ENCODE data around the gene LYZL1.
"Not testable (repeated sequence)": the region's sequence is repeated elsewhere in the genome, so short reads cannot be mapped to it uniquely, and the experiment has no call there.

The LYZL1 gene

GRCh38 chr10:29288906-29289305 is at the start of gene LYZL1:
Gene LYZL1, plus strand, starts transcription at chr10:29289070. Its CDS starts 2,798 bp downstream, at chr10:29291868.
- not testable (repeated sequence) for H3K36me3 Mint-ChIP-seq; H3K4me3 Mint-ChIP-seq; H3K9me3 Mint-ChIP-seq (ENCODE audit: low read depth); H3K27ac Mint-ChIP-seq; H3K4me1 Mint-ChIP-seq (ENCODE audit: low read depth)
- peaks cover 15% of the 10 kb centered on the region for H3K27me3 Mint-ChIP-seq

- H3K27me3 Mint-ChIP-seq = peaks cover 5% of the 10 kb centered on the region
- H3K4me1 Mint-ChIP-seq (ENCODE audit: low read depth) = no peaks in the 10 kb centered on the region
- no peak overlapping the region for H3K4me3 Mint-ChIP-seq
- no peak overlapping the region for H3K27ac Mint-ChIP-seq
- H3K9me3 Mint-ChIP-seq (ENCODE audit: low read depth) = no peaks in the 10 kb centered on the region
- H3K36me3 Mint-ChIP-seq = no peaks in the 10 kb centered on the region
Measured at GRCh38 chr10:29239569-29240472, 49.0 kb upstream of the LYZL1 start.

GRCh38 chr10:29240986-29241660 is 47.7 kb upstream of the LYZL1 start:
- no peaks in the 10 kb centered on the region for H3K9me3 Mint-ChIP-seq (ENCODE audit: low read depth)
- no peak overlapping the region for H3K4me3 Mint-ChIP-seq

GRCh38 chr10:29241925-29242324 is 46.9 kb upstream of the LYZL1 start:
- no peaks in the 10 kb centered on the region for H3K9me3 Mint-ChIP-seq (ENCODE audit: low read depth)
- no peak overlapping the region for H3K27ac Mint-ChIP-seq
- H3K4me3 Mint-ChIP-seq = no peak overlapping the region
- peaks cover 7% of the 10 kb centered on the region for H3K27me3 Mint-ChIP-seq
- H3K36me3 Mint-ChIP-seq = no peaks in the 10 kb centered on the region
- H3K4me1 Mint-ChIP-seq (ENCODE audit: low read depth) = no peaks in the 10 kb centered on the region

More at GRCh38 chr10:29240986-29241660, 47.7 kb upstream of the LYZL1 start:
- Mint-ChIP-seq H3K36me3 (no peaks in the 10 kb centered on the region), H3K27ac (no peak overlapping the region), H3K4me1 (ENCODE audit: low read depth) (no peaks in the 10 kb centered on the region), H3K27me3 (peaks cover 5% of the 10 kb centered on the region)

- Mint-ChIP-seq H3K27me3 (peaks cover 6% of the 10 kb centered on the region), H3K4me1 (ENCODE audit: low read depth) (no peaks in the 10 kb centered on the region), H3K9me3 (ENCODE audit: low read depth) (no peaks in the 10 kb centered on the region), H3K36me3 (no peaks in the 10 kb centered on the region), H3K27ac (no peak overlapping the region), H3K4me3 (no peak overlapping the region)
Measured at GRCh38 chr10:29243066-29243465, 45.8 kb upstream of the LYZL1 start.

DNA sequence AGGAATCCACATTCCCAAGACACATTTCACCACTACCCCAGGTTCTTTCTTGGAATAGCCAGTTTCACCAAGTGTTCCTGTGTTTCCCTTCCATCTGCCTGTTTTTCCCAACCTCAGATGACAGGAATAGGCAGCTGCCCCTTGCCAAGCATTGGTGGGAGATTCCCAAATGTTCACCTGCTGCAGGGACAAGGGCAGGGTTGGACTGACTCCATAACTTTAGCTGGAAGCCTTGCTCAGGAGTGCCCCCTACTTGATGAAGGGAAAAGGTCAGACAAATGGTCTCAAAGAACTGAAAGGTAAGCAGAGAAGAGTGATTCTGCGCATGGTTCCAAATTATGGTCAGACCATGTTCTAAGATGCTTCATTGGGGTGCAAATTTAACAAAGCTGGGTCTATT is 45.1 kb upstream of the LYZL1 start:
- Mint-ChIP-seq H3K27ac (no peak overlapping the region), H3K4me3 (no peak overlapping the region)

GRCh38 chr10:29244978-29245377 is 43.9 kb upstream of the LYZL1 start:
- Mint-ChIP-seq H3K27ac (no peak overlapping the region), H3K4me3 (no peak overlapping the region), H3K4me1 (ENCODE audit: low read depth) (no peaks in the 10 kb centered on the region), H3K36me3 (no peaks in the 10 kb centered on the region), H3K27me3 (peaks cover 5% of the 10 kb centered on the region), H3K9me3 (ENCODE audit: low read depth) (no peaks in the 10 kb centered on the region)

More for the DNA sequence above, 45.1 kb upstream of the LYZL1 start:
- Mint-ChIP-seq H3K36me3 (no peaks in the 10 kb centered on the region), H3K27me3 (peaks cover 5% of the 10 kb centered on the region), H3K4me1 (ENCODE audit: low read depth) (no peaks in the 10 kb centered on the region), H3K9me3 (ENCODE audit: low read depth) (no peaks in the 10 kb centered on the region)

DNA sequence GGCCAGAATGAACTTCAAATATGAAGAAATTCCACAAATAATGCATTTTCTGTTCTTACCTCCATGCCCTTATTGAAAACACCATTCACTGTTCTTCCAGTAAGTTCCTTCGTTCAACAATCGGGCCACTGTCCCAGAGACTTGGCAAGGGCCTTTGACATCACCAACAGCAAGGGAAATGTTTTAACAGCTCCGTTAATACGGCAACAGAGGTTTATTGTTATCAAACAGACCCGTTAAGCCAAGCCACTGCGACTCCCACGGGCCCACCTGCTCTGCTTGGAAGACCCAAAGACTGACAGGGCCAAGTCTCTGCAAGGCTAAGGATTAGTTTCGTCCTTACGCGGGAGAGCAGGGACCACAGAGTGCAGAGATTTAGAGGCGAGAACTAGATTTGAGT is 43.4 kb upstream of the LYZL1 start:
- Mint-ChIP-seq H3K4me3 (no peak overlapping the region), H3K4me1 (ENCODE audit: low read depth) (no peaks in the 10 kb centered on the region), H3K36me3 (no peaks in the 10 kb centered on the region), H3K9me3 (ENCODE audit: low read depth) (no peaks in the 10 kb centered on the region), H3K27ac (no peak overlapping the region), H3K27me3 (peaks cover 5% of the 10 kb centered on the region)

GRCh38 chr10:29246449-29246848 is 42.4 kb upstream of the LYZL1 start:
- Mint-ChIP-seq H3K4me3 (no peak overlapping the region), H3K4me1 (ENCODE audit: low read depth) (no peaks in the 10 kb centered on the region), H3K36me3 (no peaks in the 10 kb centered on the region), H3K9me3 (ENCODE audit: low read depth) (no peaks in the 10 kb centered on the region), H3K27ac (no peak overlapping the region), H3K27me3 (peaks cover 7% of the 10 kb centered on the region)

- H3K36me3 Mint-ChIP-seq = no peaks in the 10 kb centered on the region
- H3K4me3 Mint-ChIP-seq = no peak overlapping the region
- no peak overlapping the region for H3K27ac Mint-ChIP-seq
- no peaks in the 10 kb centered on the region for H3K4me1 Mint-ChIP-seq (ENCODE audit: low read depth)
- no peaks in the 10 kb centered on the region for H3K9me3 Mint-ChIP-seq (ENCODE audit: low read depth)
- H3K27me3 Mint-ChIP-seq = peaks cover 12% of the 10 kb centered on the region
Measured at GRCh38 chr10:29248158-29248557, 40.7 kb upstream of the LYZL1 start.

DNA sequence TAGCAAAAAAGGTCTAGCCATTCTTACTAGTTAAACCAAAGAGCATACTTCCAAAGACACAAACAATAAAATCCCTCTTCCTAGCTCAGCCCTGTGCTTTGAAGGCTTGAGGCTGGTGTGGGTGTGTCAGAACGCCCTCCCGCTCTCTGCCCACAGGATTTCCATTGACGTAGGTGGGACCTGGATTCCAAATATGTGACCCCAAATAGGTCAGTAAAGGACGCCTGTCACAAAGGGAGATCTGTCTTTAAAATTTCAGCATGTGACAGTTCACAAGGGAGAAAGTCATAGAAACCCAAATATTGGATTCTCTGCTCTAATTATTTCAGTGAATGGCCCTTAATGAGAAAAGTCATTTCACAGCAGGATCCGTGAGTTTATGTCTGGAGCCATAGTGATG is 39.9 kb upstream of the LYZL1 start:
- Mint-ChIP-seq H3K4me1 (ENCODE audit: low read depth) (no peaks in the 10 kb centered on the region), H3K36me3 (no peaks in the 10 kb centered on the region), H3K27ac (no peak overlapping the region), H3K9me3 (ENCODE audit: low read depth) (no peaks in the 10 kb centered on the region), H3K27me3 (peaks cover 19% of the 10 kb centered on the region), H3K4me3 (no peak overlapping the region)

DNA sequence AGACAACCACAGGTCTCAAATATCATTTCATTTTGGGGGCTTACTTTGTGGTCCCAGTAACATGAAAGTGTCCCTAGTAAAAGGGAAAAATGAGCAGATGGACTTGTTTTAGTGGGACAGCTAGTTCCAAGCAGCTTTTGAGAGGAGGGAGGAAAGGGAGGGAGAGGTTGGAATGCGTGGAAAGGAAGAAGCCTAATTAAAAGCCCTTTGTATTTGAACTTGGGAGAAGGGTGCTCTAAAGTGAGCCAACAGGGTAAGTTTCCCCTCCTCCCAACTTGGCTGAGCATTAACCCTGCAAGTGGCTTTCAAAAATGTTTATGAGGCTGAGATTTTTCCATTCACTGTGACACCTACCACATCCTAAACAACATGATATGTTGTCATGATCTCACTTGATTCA is 38.8 kb upstream of the LYZL1 start:
- peaks cover 18% of the 10 kb centered on the region for H3K27me3 Mint-ChIP-seq

DNA sequence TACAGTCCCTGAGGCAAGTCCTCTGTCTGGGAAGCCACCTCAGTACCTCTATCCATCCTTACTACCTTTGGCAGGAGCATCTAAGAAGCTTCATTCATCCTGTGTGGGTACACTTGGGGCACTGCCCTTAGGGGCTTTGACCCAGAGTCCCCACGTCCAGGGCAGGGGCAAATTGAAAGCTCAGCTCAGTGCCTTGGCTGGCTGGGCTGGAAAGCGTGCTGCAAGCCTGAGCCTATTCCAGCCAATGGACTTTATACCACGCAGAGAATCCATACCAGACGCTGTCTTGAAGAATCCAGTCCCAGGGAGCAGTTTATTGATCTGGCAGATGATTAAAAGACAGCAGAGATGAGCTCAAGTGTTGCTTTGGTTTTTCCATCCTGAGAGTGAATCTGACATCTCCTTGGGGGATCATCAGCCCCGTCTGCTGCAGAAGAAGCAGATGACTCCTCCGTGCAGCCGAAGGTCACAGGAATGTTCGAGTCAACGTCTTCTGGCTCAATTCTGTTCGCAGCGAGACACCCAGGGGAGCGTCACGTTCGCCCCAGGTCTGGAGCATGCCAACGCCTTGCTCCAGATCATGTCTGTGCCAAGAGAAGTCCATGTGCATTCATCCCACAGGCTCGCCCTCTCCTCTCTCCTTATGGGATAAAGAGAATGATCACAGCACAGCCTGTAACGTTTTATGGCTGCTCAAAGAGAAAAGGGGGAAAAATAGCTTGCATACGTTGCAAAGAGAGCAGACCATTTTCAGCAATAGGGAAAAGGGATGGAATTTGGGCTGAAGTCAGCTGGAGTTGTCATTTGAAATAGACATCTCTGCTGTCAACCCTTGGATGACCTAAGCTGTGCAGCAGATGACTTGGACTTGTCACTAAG is 35.8 kb upstream of the LYZL1 start:
- Mint-ChIP-seq H3K4me3 (no peak overlapping the region), H3K9me3 (ENCODE audit: low read depth) (no peaks in the 10 kb centered on the region), H3K27me3 (peaks cover 17% of the 10 kb centered on the region), H3K36me3 (no peaks in the 10 kb centered on the region), H3K27ac (no peak overlapping the region), H3K4me1 (ENCODE audit: low read depth) (no peaks in the 10 kb centered on the region)

More for the DNA sequence above, 38.8 kb upstream of the LYZL1 start:
- Mint-ChIP-seq H3K9me3 (ENCODE audit: low read depth) (no peaks in the 10 kb centered on the region), H3K36me3 (no peaks in the 10 kb centered on the region), H3K27ac (no peak overlapping the region), H3K4me1 (ENCODE audit: low read depth) (no peaks in the 10 kb centered on the region), H3K4me3 (no peak overlapping the region)

GRCh38 chr10:29253690-29254029 is 35.2 kb upstream of the LYZL1 start:
- Mint-ChIP-seq H3K4me1 (ENCODE audit: low read depth) (no peaks in the 10 kb centered on the region), H3K9me3 (ENCODE audit: low read depth) (no peaks in the 10 kb centered on the region), H3K27me3 (peaks cover 17% of the 10 kb centered on the region), H3K27ac (no peak overlapping the region), H3K36me3 (no peaks in the 10 kb centered on the region), H3K4me3 (no peak overlapping the region)
